ENCODE measurements around the gene CRIP2.

DNA sequence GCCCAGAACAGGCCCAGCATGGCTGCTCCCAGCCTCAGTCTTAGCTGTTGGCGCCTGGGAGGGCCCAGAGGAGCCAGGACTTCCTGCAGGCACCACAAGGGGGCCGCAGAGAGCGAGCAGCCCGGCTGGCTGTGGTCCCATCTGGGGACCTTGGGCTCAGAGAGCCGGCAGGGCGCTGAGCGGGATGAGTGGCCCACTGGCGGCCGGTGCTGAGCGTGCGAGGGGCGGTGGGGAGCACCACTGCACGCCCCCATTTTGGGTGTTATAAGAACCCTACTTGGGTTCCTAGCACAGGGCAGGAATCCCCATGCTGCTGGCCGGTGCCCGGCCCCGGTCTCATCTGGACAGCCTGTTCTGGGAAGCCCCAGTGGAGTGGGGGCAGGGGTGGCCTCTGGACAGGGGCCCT lies 25.9 kb upstream of the CRIP2 start:
- TF ChIP-seq, protein P1, sequence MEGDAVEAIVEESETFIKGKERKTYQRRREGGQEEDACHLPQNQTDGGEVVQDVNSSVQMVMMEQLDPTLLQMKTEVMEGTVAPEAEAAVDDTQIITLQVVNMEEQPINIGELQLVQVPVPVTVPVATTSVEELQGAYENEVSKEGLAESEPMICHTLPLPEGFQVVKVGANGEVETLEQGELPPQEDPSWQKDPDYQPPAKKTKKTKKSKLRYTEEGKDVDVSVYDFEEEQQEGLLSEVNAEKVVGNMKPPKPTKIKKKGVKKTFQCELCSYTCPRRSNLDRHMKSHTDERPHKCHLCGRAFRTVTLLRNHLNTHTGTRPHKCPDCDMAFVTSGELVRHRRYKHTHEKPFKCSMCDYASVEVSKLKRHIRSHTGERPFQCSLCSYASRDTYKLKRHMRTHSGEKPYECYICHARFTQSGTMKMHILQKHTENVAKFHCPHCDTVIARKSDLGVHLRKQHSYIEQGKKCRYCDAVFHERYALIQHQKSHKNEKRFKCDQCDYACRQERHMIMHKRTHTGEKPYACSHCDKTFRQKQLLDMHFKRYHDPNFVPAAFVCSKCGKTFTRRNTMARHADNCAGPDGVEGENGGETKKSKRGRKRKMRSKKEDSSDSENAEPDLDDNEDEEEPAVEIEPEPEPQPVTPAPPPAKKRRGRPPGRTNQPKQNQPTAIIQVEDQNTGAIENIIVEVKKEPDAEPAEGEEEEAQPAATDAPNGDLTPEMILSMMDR (IDR thresholded peaks at IDR 0.05 in 4 of 5, conservative IDR thresholded peaks at IDR 0.05 in 1 of 5): peak; percentile 69 to 94 (median 90)
- TF ChIP-seq POLR2A (IDR thresholded peaks at IDR 0.05): no peak

Data from gastrocnemius medialis (tissue), 4 donors.